Measurements from ENCODE around the gene MRPS12.
"Not testable (repeated sequence)": the region's sequence is repeated elsewhere in the genome, so short reads cannot be mapped to it uniquely, and the experiment has no call there.

Gene MRPS12

DNA sequence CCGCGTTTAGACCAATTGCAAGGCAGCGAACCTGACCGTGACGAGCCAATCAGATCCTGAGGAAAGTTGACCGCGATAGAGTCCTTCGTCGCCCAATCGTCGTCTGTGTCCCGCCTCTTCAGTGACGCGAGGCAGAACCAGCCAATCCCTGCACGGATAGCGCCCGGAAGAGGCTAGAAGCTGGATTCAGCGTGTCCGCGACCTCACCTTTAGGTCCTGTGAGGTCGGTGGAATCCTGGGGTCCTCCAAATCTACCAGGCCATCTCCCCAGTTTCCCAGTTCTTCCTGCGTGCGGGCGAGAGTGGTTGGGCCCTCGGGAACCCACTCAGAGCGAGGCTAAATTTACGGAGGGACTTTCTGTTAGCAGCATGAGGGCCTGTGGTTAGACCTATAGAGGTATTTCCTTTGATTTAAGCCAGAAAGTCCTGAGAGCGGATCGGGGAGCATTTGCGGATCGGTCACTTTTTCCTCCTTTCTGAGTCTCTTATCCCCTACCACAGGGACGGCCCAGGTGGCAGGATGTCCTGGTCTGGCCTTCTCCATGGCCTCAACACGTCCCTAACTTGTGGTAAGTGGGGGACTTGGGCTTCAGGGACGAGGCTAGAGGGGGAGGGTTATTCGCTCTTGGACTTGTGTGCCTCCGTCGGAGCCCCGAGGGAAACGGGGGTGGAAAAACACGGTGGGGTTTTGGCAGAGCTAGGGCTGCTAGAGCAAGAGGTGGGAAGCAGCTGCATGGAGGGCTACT is at the start of gene MRPS12:
MRPS12 (plus strand) TSS at position 169 of the 745 bp plus-strand sequence; CDS start at position 520, 351 bp downstream.
- Histone ChIP-seq H3K36me3 (peaks cover 51% of the 10 kb centered on the region), H3K4me2 (peak within 1 kb of the TSS; percentile 97), H3K9me3 (peaks cover 38% of the 10 kb centered on the region), H3K4me1 (peaks cover 30% of the 10 kb centered on the region), H3K4me3 (peak within 1 kb of the TSS; percentile 90), H4K20me1 (peaks cover 15% of the 10 kb centered on the region; the same call in 1 of the 2 replicates), H3K27me3 (no peaks in the 10 kb centered on the region), H3K9ac (peak within 1 kb of the TSS; percentile 92), H3K27ac (peak within 1 kb of the TSS; percentile 89)
- no peak for TF ChIP-seq Cebpa-rat (IDR thresholded peaks at IDR 0.05)

DNA sequence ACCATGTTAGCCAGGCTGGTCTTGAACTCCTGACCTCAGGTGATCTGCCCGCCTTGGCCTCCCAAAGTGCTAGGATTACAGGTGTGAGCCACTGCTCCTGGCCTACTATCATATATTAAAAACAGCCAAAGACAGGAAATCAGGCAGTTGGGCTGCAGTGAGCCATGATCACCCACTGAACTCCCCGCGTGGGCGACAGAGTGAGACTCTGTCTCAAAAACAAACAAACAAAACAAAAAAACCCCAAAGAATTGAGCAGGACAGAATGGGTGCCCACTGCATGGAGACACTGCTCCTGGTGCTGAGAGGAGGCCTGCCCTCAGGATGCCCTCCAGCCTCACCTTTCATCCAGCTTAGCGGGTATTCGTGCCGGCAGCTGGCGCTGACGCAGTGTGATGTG is 47.5 kb upstream of the MRPS12 start:
- no peaks in the 10 kb centered on the region for H4K20me1 ChIP-seq
- TF ChIP-seq Cebpa-rat (IDR thresholded peaks at IDR 0.05): no peak
- peak overlapping the region; percentile 71 for H3K27ac ChIP-seq
- no peaks in the 10 kb centered on the region for H3K9me3 ChIP-seq
- H3K4me2 ChIP-seq: peak overlapping the region; percentile 54
- no peak overlapping the region for H3K4me3 ChIP-seq
- 0 out of 2 replicates have a peak overlapping the region, but pooled peaks have one; percentile 43 for H3K9ac ChIP-seq
- peaks cover 65% of the 10 kb centered on the region for H3K4me1 ChIP-seq
- no peaks in the 10 kb centered on the region for H3K27me3 ChIP-seq
- peaks cover 34% of the 10 kb centered on the region for H3K36me3 ChIP-seq

DNA sequence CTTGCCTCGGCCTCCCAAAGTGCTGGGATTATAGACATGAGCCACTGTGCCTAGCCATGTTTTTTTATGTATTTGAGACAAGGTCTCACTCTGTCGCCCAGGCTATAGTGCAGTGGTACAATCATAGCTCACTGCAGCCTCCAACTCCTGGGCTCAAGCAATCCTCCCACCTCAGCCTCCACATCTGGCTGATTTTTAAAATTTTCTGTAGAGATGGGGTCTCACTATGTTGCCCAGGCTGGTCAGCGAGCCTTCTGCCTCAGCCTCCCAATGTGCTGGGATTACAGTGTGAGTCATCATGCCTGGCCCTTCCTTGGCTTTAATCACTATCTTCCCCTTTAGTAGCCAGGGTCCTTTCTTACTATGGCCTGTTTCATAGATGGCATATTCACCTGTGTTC is 46.1 kb upstream of the MRPS12 start:
- not testable (repeated sequence) for H3K27ac ChIP-seq, H3K4me3 ChIP-seq, H3K4me2 ChIP-seq, H3K9me3 ChIP-seq, H4K20me1 ChIP-seq, H3K9ac ChIP-seq, H3K27me3 ChIP-seq
- Histone ChIP-seq H3K36me3 (peaks cover 48% of the 10 kb centered on the region), H3K4me1 (peaks cover 62% of the 10 kb centered on the region)

DNA sequence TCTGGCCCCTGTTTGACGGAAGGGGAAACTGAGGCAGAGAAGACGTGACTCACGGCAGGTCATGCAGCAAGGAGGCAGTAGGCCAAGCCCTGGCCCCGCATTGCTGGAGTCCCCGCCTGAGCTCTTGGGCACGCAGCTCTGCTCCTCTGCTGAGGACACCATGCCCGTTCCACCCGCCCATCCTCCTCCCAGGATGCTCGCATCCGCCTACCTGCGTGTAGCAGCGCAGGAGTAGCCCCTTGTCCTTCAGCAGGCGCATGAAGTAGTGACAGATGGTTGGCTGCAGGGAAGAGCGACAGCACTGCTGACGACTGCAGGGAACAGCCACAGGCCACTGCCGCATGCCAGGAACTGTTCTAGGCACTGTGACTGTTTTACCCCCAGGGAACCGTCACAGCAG is 41.9 kb upstream of the MRPS12 start:
- peaks cover 64% of the 10 kb centered on the region for H3K36me3 ChIP-seq
- H3K4me2 ChIP-seq: peak overlapping the region; percentile 35; the same call in 1 of the 2 replicates

GRCh38 chr19:38889803-38890202 is 40.9 kb upstream of the MRPS12 start:
- Histone ChIP-seq H3K27me3 (no peaks in the 10 kb centered on the region), H3K4me2 (no peak overlapping the region), H3K4me1 (peaks cover 40% of the 10 kb centered on the region), H3K36me3 (peaks cover 64% of the 10 kb centered on the region), H3K9me3 (no peaks in the 10 kb centered on the region), H4K20me1 (no peaks in the 10 kb centered on the region), H3K9ac (no peak overlapping the region; the same call in 1 of the 2 replicates), H3K4me3 (no peak overlapping the region), H3K27ac (no peak overlapping the region)
- TF ChIP-seq Cebpa-rat (IDR thresholded peaks at IDR 0.05): no peak

More for the DNA sequence above, 41.9 kb upstream of the MRPS12 start:
- H3K4me1 ChIP-seq: peaks cover 34% of the 10 kb centered on the region
- no peak overlapping the region for H3K4me3 ChIP-seq
- no peaks in the 10 kb centered on the region for H3K9me3 ChIP-seq
- no peak for TF ChIP-seq Cebpa-rat (IDR thresholded peaks at IDR 0.05)
- H3K27me3 ChIP-seq: no peaks in the 10 kb centered on the region
- no peak overlapping the region for H3K9ac ChIP-seq
- 0 out of 2 replicates have a peak overlapping the region, but pooled peaks have one; percentile 32 for H3K27ac ChIP-seq
- H4K20me1 ChIP-seq: no peaks in the 10 kb centered on the region

- no peak overlapping the region for H3K27ac ChIP-seq
- H3K27me3 ChIP-seq: no peaks in the 10 kb centered on the region
- no peaks in the 10 kb centered on the region for H4K20me1 ChIP-seq
- no peak overlapping the region for H3K4me3 ChIP-seq
- no peaks in the 10 kb centered on the region for H3K9me3 ChIP-seq
- H3K36me3 ChIP-seq: peaks cover 64% of the 10 kb centered on the region
- H3K9ac ChIP-seq: no peak overlapping the region
- TF ChIP-seq Cebpa-rat (IDR thresholded peaks at IDR 0.05): no peak
- peaks cover 49% of the 10 kb centered on the region for H3K4me1 ChIP-seq
- H3K4me2 ChIP-seq: no peak overlapping the region
These were observed 40.1 kb upstream of the MRPS12 start for GRCh38 chr19:38890686-38891085.

GRCh38 chr19:38891771-38892170 is 39.0 kb upstream of the MRPS12 start:
- Histone ChIP-seq H3K4me3 (no peak overlapping the region), H3K4me1 (peaks cover 59% of the 10 kb centered on the region), H3K4me2 (no peak overlapping the region), H3K9me3 (no peaks in the 10 kb centered on the region), H3K27ac (no peak overlapping the region), H3K9ac (no peak overlapping the region), H3K27me3 (no peaks in the 10 kb centered on the region), H3K36me3 (peaks cover 63% of the 10 kb centered on the region), H4K20me1 (no peaks in the 10 kb centered on the region)
- no peak for TF ChIP-seq Cebpa-rat (IDR thresholded peaks at IDR 0.05)

- H3K9ac ChIP-seq: peak overlapping the region; percentile 69; the same call in 1 of the 2 replicates
- no peaks in the 10 kb centered on the region for H4K20me1 ChIP-seq
- H3K36me3 ChIP-seq: peaks cover 54% of the 10 kb centered on the region
- H3K4me2 ChIP-seq: peak overlapping the region; percentile 97
- H3K27me3 ChIP-seq: no peaks in the 10 kb centered on the region
- no peak for TF ChIP-seq Cebpa-rat (IDR thresholded peaks at IDR 0.05)
- H3K4me1 ChIP-seq: peaks cover 69% of the 10 kb centered on the region
- peak overlapping the region; percentile 84 for H3K27ac ChIP-seq
- H3K4me3 ChIP-seq: no peak overlapping the region
- H3K9me3 ChIP-seq: no peaks in the 10 kb centered on the region
These were observed 37.9 kb upstream of the MRPS12 start for GRCh38 chr19:38892841-38893240.

GRCh38 chr19:38893341-38893771 is 37.4 kb upstream of the MRPS12 start:
- TF ChIP-seq Cebpa-rat (IDR thresholded peaks at IDR 0.05): no peak
- H3K4me1 ChIP-seq: peaks cover 69% of the 10 kb centered on the region

GRCh38 chr19:38894968-38895367 is 35.8 kb upstream of the MRPS12 start:
- Histone ChIP-seq H3K4me3 (peak overlapping the region; percentile 50; the same call in 1 of the 2 replicates), H3K4me2 (peak overlapping the region; percentile 97), H3K27ac (peak overlapping the region; percentile 84), H3K9ac (peak overlapping the region; percentile 69), H3K9me3 (no peaks in the 10 kb centered on the region), H3K27me3 (no peaks in the 10 kb centered on the region), H3K36me3 (peaks cover 34% of the 10 kb centered on the region), H4K20me1 (no peaks in the 10 kb centered on the region), H3K4me1 (peaks cover 66% of the 10 kb centered on the region)
- no peak for TF ChIP-seq Cebpa-rat (IDR thresholded peaks at IDR 0.05)

More at GRCh38 chr19:38893341-38893771, 37.4 kb upstream of the MRPS12 start:
- H3K36me3 ChIP-seq: peaks cover 50% of the 10 kb centered on the region
- peak overlapping the region; percentile 69; the same call in 1 of the 2 replicates for H3K9ac ChIP-seq
- H3K4me2 ChIP-seq: peak overlapping the region; percentile 97
- H4K20me1 ChIP-seq: no peaks in the 10 kb centered on the region
- no peaks in the 10 kb centered on the region for H3K27me3 ChIP-seq
- no peak overlapping the region for H3K4me3 ChIP-seq
- H3K9me3 ChIP-seq: no peaks in the 10 kb centered on the region
- H3K27ac ChIP-seq: peak overlapping the region; percentile 84

Data from BLaER1 (cell line).